SIG-M5 treated with dmso at 0.1 percent for 504 hours (cell line): ENCODE measurements around the gene ZMYND10.

Experiments used
- DNase-seq: peaks from one replicate; lab custom pipeline; 2025; ENCODE audit not compliant: unreplicated experiment; lab: John Stamatoyannopoulos, UW

The ZMYND10 gene

DNA sequence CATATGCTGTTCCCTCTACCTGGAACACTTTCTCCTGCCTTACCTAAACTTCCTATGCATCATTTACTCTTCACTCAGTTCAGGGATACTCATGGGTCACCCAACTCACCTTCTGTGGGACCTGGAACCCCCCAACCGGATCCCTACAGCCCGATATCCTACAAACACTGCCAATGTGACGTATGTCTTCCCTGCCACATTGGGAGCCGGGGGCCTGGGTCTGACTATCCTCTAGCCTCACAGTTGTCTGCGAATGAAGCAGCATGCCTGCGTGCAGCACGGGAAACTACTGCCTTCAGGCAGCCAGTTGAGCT is 4.6 kb upstream of the ZMYND10 start:
- no peak for DNase-seq

DNA sequence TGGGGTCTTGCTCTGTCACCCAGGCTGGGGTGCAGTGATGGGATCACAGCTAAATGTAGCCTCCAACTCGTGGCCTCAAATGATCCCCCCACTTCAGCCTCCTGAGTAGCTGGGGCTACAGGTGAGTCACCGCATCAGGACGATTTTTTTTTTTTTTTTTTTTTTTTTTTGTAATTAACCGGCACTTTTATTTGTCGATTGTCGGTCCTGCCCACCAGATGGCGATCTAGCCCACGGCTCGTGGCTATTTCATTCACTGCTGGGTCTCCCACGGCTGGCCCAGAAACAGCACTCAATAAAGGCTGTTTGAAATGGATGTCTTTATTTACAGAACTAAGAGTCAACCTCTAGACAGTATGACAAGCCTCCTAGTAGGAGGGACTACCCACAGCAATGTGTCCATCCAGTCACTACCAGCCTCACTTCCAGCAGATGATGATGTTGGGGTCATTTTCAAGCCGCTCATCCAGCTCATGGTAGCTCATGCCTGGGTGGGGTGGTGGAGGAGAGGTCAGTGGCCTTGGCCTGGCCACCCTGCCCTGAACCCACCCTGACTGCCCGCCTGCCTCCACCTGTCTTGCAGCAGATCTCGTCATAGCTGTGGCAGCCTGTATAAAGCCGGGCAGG is 1.8 kb upstream of the ZMYND10 start:
- DNase-seq, result peak; percentile 49

DNA sequence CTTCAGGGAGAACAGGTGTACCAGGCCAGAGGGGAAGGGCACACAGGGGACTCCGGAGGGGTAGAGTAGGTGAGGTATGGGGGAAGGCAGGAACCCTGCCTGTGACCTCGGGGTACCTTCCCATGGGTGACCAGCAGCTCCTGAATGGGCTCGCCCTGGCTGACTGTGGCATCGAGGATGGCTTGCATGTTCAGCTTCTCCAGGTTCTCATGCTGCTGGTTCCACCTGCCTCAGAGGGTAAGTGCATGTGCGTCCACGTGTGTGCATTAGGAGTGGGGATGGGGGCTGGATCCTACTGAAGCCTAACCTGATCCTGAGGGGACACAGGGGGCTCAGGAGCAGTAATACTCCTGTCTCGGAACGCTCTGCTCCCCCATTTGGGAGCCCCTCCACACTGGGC is 524 bp downstream of the ZMYND10 start:
- DNase-seq, result no peak

DNA sequence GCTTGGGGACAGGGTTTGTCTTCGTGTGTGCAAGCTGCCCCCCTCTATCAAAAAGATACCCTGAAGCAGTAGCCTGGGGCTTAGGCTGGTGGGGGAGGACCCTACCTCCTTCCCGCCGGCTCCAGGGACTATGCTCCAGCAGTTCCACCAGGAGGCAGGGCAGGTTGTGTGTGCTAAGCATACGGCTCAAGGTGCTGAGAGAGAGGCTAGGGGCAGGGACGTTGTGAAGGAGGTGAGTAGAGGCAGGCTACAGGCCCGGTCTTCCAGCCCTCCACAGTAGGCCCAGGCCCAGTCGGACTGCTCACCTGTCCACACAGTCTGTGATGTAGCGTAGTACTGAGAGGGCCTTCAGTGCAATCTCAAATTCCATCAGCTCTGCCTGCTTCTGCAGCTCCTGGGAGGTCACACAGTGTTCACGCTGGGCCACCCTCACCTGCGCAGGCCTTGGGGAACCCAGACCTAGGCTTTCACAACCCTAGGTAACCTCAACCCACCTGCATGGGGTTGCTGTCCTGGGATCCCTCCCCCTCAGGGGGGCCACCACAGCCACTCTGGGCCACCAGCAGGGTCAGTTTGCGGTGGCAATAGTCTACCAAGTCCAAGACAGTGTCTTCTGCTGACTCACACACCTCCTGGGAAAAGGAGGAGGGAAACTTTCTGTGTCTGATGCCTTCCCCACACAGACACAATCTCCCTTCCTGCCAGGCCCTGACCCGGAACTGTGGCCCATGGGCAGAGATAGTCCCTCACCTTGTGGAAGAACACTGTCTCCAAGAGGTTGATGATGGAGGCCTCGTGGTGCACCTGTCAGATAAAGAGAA is 2.5 kb downstream of the ZMYND10 start:
- no peak for DNase-seq

DNA sequence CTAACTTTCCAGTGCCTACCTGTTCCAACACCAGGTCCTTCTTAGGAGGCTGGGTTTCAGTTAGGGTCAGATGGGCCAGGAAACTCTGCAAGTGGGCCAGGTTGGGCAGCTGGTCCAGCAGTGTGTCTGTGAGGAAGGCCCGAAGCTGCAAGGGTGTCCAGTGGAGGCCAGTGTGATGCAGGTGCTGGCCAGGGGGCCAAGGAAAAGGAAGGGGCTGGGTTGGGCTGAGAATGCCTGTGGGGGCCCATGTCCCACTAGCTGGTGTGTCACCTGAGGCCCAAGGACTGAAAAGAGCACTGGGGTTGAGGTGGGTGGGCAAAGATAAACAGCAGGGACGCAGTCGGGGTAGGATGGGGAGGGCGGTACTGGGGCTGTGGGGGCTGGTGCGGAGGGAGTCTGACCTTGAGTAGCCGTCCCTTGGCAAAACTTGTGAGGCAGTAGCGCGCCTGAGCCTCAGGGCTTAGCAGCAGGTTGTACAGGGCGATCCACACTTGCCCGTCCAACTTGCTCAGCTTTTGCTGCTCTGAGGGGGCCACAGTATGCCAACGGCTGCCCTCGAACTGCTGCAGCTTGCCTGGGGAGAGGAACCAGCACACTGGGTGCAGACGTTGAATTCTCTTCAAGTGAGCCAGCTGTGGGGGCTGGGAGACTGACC is 3.4 kb downstream of the ZMYND10 start:
- no peak for DNase-seq

DNA sequence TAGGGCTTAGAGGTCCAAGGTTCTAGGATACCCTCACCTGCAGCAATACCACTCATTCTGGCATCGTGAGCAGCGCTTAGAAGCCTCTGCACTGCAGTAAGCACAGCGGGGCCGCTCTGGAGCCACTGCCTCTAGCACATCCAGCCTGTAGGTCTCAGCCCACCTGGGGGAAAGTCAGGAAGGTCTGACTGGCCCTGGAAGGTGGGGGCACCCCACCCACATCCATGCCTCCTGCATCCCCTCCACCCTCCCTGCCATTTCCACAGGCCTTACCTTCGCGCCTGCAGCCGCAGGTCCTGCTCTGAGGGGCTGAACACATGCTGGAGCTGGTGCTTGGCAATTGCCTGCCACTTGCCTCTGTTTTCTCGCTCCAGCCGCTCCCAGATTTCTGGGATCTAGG is 4.0 kb downstream of the ZMYND10 start:
- DNase-seq, result no peak

DNA sequence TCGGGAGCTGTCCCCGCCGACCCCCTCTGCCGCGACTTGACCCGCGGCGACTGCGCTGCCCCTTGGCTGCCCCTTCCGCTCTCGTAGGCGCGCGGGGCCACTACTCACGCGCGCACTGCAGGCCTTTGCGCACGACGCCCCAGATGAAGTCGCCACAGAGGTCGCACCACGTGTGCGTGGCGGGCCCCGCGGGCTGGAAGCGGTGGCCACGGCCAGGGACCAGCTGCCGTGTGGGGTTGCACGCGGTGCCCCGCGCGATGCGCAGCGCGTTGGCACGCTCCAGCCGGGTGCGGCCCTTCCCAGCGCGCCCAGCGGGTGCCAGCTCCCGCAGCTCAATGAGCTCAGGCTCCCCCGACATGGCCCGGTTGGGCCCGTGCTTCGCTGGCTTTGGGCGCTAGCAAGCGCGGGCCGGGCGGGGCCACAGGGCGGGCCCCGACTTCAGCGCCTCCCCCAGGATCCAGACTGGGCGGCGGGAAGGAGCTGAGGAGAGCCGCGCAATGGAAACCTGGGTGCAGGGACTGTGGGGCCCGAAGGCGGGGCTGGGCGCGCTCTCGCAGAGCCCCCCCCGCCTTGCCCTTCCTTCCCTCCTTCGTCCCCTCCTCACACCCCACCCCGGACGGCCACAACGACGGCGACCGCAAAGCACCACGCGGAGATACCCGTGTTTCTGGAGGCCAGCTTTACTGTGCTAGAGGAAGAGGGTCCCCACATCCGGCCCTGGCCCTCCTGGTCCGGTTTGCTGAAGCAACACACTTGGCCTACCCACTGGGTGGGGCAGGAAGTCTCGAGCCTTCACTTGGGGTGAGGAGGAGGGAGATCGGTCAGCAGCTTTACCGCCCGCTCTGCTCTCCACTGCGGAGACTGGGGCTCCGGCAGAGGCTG is 4.8 kb downstream of the ZMYND10 start, which contains the start of gene RASSF1:
Gene RASSF1, minus strand, starts transcription at position 389 of the 882 bp plus-strand sequence. Its CDS starts 31 bp downstream, at position 358.
- peak; percentile 98 for DNase-seq

DNA sequence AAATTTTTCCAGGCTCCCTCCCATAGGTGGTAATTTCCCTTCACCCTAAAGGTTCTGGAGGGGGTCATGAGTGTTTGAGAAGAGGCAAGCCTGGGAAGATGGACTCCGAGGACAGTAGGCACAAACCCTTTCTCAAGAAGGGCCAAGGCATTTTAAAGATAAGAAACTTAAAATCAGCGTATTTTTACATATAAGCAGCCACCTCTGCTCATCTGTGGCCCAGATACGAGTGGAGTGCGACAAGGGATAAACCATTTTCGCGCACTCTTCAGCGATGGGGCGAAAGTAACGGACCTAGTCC is 5.4 kb downstream of the ZMYND10 start:
- DNase-seq, result no peak

DNA sequence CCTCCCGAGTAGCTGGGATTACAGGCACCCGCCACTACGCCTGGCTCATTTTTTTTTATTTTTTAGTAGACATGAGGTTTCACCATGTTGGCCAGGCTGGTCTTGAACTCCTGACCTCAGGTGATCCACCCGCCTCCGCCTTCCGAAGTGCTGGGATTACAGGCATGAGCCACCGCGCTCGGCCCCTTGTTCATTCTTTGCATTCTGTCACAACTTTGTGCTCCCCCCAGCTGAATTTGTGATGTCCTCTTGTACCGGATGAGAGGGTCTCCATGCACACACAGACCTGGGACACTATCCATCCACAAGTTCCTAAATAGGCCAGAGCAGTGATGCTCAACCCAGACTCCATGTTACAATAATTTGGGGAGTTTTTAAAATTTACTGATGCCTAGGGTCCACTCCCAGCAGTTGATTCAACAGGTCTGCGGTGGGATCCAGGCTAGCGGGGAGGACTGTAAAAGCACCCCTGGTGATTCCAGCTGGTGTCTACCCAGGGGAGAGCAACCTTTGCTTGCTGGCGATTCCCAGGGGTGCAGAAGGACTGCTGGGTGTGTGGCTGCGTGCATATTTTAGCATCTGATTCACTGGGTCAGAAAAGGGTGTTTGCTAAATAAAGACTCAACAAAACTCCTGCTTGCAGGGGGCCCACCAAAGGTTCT is 5.9 kb downstream of the ZMYND10 start:
- no peak for DNase-seq

DNA sequence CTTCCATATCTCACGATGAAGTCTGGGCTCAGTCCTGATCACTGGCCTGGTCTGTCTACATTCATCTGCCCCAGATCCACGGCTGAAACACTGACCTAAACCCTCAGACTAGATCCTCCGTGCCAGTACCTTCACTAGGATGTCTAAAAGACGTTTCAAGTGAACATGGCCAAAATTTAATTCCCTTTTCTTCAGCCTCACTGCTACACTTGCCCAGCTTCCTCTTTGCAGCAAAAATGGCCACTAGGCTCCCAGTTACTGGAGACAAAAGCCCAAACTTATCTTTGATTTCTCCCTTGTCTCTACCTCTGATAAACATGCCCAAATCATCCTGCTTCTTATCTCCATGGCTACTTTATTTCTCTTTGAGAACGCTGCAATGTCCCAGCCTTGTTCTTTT is 6.6 kb downstream of the ZMYND10 start:
- DNase-seq, result peak; percentile 65

DNA sequence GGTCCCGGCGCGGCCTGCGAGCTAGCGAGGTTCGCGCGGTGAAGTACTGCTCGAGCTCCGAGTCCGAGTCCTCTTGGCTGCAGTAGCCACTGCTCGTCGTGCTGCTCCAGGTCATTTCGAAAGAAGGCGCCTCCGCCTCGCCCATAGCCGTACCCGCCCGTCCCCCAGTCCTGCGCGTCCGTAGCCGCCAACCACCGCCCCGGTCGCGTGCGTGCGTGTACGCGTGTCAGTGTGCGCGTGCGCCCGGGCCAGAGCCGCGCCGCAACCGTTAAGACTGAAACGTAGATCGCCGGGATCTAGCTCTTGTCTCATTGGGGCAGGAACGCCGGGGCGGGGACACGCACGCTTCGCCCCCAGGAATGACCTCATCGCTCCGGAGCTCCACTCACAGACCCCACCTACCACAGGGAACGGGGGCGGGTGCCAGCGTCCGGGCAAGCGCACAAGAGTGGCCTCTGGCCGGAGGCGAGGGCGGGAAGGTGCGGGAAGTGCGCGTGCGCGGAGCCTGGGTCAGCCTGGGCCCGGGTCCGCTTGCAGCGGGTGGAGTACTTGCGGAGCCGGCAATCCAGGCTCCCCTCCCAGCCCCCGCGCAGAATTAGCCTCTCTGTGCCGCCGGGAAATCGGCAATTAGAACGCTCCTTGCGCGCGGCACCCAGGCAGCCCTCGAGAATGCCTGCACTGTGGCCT is 8.2 kb downstream of the ZMYND10 start:
- DNase-seq, result peak; percentile 98

DNA sequence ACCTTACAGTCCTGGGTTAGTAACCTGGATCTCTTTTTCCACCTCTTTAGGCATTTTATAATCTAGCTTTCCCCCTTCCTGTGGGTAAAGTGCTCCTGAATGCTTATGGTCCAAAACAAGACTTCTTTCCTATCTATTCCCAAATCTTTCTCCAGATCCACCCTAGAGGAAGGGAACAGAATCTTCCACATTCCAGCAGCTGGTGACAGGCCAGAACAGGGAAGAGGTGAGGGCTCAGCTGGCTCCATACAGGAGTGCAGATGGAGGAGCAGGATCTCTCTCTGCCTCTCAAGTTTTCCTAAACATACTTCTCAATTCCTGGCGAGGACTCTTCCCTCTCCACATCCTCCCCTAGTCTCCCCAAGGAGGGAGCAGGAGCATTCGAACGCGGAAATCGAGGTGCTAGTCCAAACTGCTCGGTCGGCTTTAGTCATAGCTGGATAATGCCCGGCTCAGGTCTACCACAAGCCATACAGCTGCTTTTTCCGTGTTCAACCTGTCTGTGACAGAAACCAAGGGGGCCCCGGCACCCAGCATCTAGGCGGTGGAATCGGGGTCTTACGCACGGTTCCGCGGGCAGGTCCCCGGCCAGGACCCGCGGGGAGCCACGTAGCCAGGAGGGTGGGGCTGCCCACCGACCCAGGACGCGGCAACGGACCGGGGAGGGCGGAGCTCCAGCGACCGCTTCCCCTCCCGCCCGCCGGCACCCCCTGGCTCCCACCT is 8.9 kb downstream of the ZMYND10 start:
- DNase-seq, result no peak

DNA sequence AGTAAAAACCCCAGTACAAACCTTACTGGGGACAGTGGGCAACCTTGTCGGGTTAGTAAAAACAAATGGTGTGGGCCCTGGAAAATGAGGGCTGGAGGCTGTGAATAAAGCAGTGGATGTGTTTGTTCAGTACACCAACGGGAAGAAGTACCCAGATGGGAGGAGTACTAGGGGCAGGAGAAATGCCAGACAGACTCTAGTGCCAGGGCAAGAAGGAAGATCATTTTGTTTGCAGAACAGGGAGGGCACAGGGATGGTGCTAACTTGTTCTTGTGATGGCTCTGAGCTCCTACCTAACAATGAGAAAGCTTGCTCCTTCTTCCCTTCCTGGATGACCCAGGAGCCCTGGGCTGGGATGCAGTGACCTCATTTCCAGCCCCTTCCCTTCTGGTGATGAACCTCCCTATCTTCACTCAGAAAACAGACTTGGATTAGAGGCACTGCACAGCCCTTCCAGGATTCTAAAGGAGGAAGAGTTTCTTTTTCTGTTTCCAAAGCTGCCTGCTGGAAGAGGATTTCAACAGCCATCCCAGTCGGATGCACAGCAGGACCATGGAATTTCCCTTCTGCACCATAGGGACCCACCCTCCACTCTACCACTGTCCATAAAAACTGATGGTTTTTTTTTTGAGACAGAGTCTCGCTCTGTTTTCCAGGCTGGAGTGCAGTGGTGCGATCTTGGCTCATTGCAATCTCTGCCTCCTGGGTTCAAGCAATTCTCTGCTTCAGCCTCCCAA is 11.0 kb downstream of the ZMYND10 start:
- DNase-seq, result no peak

DNA sequence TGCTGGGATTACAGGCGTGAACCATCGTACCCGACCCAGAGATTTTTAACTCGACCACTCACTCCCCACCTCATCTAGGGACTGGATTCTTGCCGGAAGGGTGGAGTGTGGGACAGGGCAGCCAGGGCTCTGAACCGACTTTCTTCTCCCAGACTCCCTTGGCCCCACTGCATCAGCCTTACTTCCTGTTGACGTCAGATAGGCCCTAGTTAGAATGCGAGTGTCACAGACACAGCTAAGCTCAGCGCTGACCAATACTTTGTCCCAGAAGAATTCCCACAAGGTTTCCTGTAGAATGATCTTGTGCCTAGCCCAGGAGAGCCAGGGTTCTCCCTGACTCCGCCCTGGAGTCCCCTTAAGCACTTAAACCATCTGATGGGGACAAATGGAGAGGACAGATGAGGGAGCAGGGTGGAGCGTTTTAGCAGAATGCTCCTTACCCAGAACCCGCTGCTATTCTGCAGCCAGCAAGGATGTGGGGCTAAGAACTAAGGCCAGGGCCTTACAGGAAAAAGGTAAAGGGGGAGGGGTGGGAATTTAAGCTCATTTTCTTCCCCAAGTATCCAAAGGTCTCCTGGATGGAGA is 11.7 kb downstream of the ZMYND10 start:
- no peak for DNase-seq

DNA sequence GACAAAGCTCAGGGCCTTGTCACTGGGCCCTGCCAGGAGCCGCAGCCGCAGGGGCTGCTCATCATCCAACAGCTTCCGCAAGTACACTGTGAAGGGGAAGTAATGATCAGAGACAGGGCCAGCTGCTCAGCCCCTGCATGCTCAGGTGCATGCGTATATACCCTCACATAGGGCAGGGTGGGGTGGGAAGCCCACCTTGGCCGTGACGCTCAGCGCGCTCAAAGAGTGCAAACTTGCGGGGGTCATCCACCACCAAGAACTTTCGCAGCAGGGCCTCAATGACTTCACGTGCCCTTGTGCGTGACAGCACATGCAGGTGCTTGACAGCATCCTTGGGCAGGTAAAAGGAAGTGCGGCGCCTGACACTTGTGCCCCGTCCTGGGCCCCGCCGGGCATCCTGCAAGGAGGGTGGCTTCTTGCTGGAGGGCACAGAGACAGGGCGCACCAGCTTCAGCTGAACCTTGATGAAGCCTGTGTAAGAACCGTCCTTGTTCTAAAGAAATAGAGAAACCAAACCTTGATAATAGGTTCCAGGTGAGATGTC is 14.1 kb downstream of the ZMYND10 start:
- DNase-seq, result no peak

DNA sequence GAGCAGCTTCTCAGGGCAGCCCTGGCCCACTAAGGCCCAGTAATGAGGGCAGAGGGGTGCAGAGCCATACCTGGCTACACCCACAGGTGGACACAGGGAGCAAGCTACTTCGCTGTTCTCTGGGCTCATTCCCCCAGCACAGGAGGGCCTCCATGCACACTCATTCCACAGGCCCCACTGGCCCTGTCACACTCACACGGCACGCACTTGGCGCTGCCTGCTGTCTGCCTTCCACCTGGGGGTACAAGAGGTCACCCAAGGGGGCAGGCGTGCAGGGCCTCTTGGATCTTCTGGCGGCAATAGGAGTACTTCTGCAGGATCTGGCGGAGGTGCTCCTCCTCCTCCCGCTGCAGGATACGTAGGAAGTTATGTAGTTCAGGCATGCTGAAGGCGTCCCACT is 15.2 kb downstream of the ZMYND10 start:
- DNase-seq, result no peak

DNA sequence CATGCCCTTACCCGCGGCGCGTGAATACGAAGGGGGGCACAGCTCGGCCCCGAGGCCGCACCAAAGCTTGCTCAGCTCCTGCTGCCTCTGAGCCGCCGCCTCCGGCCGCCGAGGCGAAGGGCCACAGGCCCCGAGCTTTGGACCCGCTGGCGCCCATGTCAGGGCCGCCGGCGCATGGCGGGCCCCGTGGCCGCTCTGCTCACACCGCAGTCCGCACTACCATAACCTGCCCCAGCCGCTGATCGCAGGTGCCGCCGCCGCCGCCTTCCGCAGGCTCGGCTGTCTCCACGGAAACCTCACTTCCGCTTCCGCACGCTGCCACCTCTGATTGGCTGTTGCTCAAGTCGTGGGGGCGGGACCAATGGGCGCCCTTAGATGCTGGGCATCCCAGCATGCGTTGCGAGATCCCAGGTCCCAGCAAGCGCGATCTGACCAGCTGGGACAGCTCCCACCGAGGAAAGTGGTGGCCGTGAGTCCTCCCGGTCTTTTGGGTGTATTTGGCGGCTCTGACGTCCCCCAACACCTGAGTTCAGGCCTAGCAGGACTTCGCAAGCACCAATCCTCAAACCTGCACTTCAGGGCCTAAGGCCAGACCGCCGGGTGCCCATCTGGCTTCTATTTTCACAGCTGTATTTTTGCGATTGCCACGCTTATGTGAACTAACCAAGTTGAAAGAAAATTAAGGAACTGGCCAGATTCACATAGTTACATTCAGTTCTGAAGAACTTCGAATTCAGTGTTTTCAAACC is 17.4 kb downstream of the ZMYND10 start, which contains the start of gene TUSC2:
Gene TUSC2, minus strand, starts transcription at position 281 of the 749 bp plus-strand sequence. Its CDS starts 124 bp downstream, at position 157.
- peak; percentile 95 for DNase-seq
